SW480 (cell line): Measurements from ENCODE around the gene CCNF.
A peak's percentile ranks its signal among the peaks of the same experiment; 100 is the strongest.
"Not testable (repeated sequence)": the region's sequence is repeated elsewhere in the genome, so short reads cannot be mapped to it uniquely, and the experiment has no call there.

Source experiments
- DNase-seq: peaks from one replicate; pipeline ENCODE4 v3.0.0-alpha.2; 2016; ENCODE audit warnings: low spot score

Gene CCNF

GRCh38 chr16:2429034-2429770 lies at the start of gene CCNF:
Gene CCNF, plus strand, starts transcription at chr16:2429447. Its CDS starts 35 bp downstream, at chr16:2429482.
- peak; percentile 90 for DNase-seq

GRCh38 chr16:2383501-2383900 lies 45.7 kb upstream of the CCNF start:
- no peak for DNase-seq

GRCh38 chr16:2384426-2384825 lies 44.8 kb upstream of the CCNF start:
- no peak for DNase-seq

- DNase-seq, result peak; percentile 42
Observed at GRCh38 chr16:2385190-2385836, 43.9 kb upstream of the CCNF start.

GRCh38 chr16:2385982-2386381 lies 43.3 kb upstream of the CCNF start:
- DNase-seq, result not testable (repeated sequence)

- DNase-seq, result no peak
Observed at GRCh38 chr16:2386990-2387389, 42.3 kb upstream of the CCNF start.

GRCh38 chr16:2388139-2388874 lies 40.9 kb upstream of the CCNF start:
- DNase-seq, result no peak

- no peak for DNase-seq
Observed at GRCh38 chr16:2388875-2389433, 40.3 kb upstream of the CCNF start.

- no peak for DNase-seq
Observed at GRCh38 chr16:2392025-2392424, 37.2 kb upstream of the CCNF start.

- DNase-seq, result no peak
Observed at GRCh38 chr16:2398520-2398919, 30.7 kb upstream of the CCNF start.

- DNase-seq, result no peak
Observed at GRCh38 chr16:2404099-2404498, 25.1 kb upstream of the CCNF start.

GRCh38 chr16:2415085-2415484 lies 14.2 kb upstream of the CCNF start:
- DNase-seq, result no peak

- no peak for DNase-seq
Observed at GRCh38 chr16:2420035-2420434, 9.2 kb upstream of the CCNF start.

GRCh38 chr16:2422123-2422867 lies 7.0 kb upstream of the CCNF start:
- DNase-seq, result no peak

GRCh38 chr16:2424061-2425007 lies 4.9 kb upstream of the CCNF start:
- no peak for DNase-seq

- no peak for DNase-seq
Observed at GRCh38 chr16:2425008-2425518, 4.2 kb upstream of the CCNF start.

- DNase-seq, result no peak
Observed at GRCh38 chr16:2425825-2426430, 3.3 kb upstream of the CCNF start.

- no peak for DNase-seq
Observed at GRCh38 chr16:2426941-2427361, 2.3 kb upstream of the CCNF start.

GRCh38 chr16:2427526-2427925 lies 1.7 kb upstream of the CCNF start:
- no peak for DNase-seq
